Caco-2 (cell line): Measurements from ENCODE around the gene C11orf54. TPM values are rescaled to one million over a fixed set of nuclear protein-coding genes. Genes with fewer than 3 reads are reported as not detected.

Experiments used
- BruUV-seq: library from RNA; stranded (reverse); fragments of 400-500 nt; replicated peaks from 2 replicates; lab custom pipeline; 2021; lab: Mats Ljungman, UMichigan
- CTCF ChIA-PET: fragments of 300-600 bp; sonication (Branson Sonifier 250); formaldehyde crosslinking; loops from one replicate; lab custom pipeline; 2022; ENCODE audit warnings: antibody characterized with exemption; lab: Charles Lee
- POLR2A ChIA-PET: fragments of 300-600 bp; sonication (Branson Sonifier 250); formaldehyde crosslinking; loops from one replicate; lab custom pipeline; 2022; ENCODE audit warnings: antibody characterized with exemption; lab: Charles Lee
- DNase-seq, 2 experiments: peaks; one replicate each; pipeline versions ENCODE4 v3.0.0 to v3.0.0-alpha.2; 2020 to 2022
- H3K27me3 ChIP-seq: replicated peaks from 2 replicates; pipeline ENCODE4 v1.6.0; 2011; ENCODE audit warnings: low read length; ENCODE audit not compliant: control insufficient read depth, insufficient read depth
- H3K36me3 ChIP-seq: 2 replicates; pipeline ENCODE4 v1.5.1; 2011; ENCODE audit warnings: low read length; ENCODE audit not compliant: control insufficient read depth, insufficient read depth
- H3K4me1 ChIP-seq: fragments of 250-450 bp; sonication (Bioruptor Pico); 2 replicates; pipeline ENCODE4 v1.5.1; 2020; ENCODE audit warnings: mild to moderate bottlenecking
- H3K4me3 ChIP-seq: 2 replicates; pipeline ENCODE4 v1.5.1; 2011; ENCODE audit warnings: low read depth, mild to moderate bottlenecking, control low read depth, low read length
- H3K9me3 ChIP-seq: fragments of 250-450 bp; sonication (Bioruptor Pico); 2 replicates; pipeline ENCODE4 v1.5.1; 2020; ENCODE audit warnings: mild to moderate bottlenecking, moderate library complexity
- H3K27ac Mint-ChIP-seq: one replicate; pipeline ENCODE4 v1.8.0; 2022; ENCODE audit warnings: mixed read lengths; ENCODE audit not compliant: unreplicated experiment
- H3K27me3 Mint-ChIP-seq: one replicate; pipeline ENCODE4 v1.8.0; 2022; ENCODE audit warnings: mixed read lengths; ENCODE audit not compliant: insufficient read depth, unreplicated experiment
- H3K36me3 Mint-ChIP-seq: one replicate; pipeline ENCODE4 v1.8.0; 2022; ENCODE audit warnings: mild to moderate bottlenecking, mixed read lengths; ENCODE audit not compliant: insufficient read depth, unreplicated experiment
- H3K4me1 Mint-ChIP-seq: one replicate; pipeline ENCODE4 v1.8.0; 2022; ENCODE audit warnings: low read depth, mixed read lengths; ENCODE audit not compliant: unreplicated experiment
- H3K4me3 Mint-ChIP-seq: one replicate; pipeline ENCODE4 v1.8.0; 2022; ENCODE audit warnings: mild to moderate bottlenecking, moderate library complexity, mixed read lengths; ENCODE audit not compliant: unreplicated experiment
- H3K9me3 Mint-ChIP-seq: one replicate; pipeline ENCODE4 v1.8.0; 2022; ENCODE audit warnings: mixed read lengths; ENCODE audit not compliant: unreplicated experiment
- intact Hi-C: fragments of 100-400 bp; cut with micrococcal nuclease; formaldehyde crosslinking; loops from one replicate; pipeline ENCODE4 v1.10.0; 2022; ENCODE audit not compliant: unreplicated experiment
- total RNA-seq: library from RNA; stranded (reverse); gene quantifications from 2 replicates; pipeline ENCODE4 v1.2.3, GENCODE V29; 2022
- TF ChIP-seq, protein P1 (sequence below), 2 experiments: fragments of 200-600 bp in 1 of 2; IDR thresholded peaks; 1 replicate in 1 of 2; 2 replicates in 1 of 2; pipeline versions ENCODE4 v1.5.1 to v1.8.0; 2011 to 2022; ENCODE audit warnings: antibody characterized with exemption in 1 of 2, control low read depth in 1 of 2, inconsistent platforms in 1 of 2, low read depth in 1 of 2, low read length in 1 of 2, mild to moderate bottlenecking in 1 of 2, moderate library complexity in 1 of 2; ENCODE audit not compliant: insufficient read depth in 1 of 2, severe bottlenecking in 1 of 2, unreplicated experiment in 1 of 2

The C11orf54 gene
- total RNA-seq, 1 experiment from 2014 or later = 20.7 TPM

DNA sequence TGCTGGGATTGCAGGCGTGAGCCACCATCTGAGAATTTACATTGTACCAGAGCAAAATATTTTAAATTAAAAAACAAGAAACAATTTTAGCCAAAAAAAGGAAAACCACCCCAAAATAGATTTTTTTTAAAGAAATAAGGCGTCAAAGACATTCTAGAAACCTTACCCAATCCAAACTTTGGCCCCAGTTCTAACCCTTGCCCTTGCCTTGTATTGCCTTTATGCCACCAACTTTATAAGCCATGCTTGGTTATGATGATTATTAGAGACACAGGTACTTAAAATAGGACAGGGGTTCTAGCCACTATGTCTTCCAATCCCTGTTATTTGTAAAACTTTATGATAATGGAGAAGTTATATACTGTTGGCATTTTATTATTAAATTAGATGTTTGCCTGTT, 11.8 kb downstream of the C11orf54 start:
- ChIA-PET CTCF (no interaction called here), POLR2A (no interaction called here)
- intact Hi-C loops = no loop called here
- TF ChIP-seq, protein P1, sequence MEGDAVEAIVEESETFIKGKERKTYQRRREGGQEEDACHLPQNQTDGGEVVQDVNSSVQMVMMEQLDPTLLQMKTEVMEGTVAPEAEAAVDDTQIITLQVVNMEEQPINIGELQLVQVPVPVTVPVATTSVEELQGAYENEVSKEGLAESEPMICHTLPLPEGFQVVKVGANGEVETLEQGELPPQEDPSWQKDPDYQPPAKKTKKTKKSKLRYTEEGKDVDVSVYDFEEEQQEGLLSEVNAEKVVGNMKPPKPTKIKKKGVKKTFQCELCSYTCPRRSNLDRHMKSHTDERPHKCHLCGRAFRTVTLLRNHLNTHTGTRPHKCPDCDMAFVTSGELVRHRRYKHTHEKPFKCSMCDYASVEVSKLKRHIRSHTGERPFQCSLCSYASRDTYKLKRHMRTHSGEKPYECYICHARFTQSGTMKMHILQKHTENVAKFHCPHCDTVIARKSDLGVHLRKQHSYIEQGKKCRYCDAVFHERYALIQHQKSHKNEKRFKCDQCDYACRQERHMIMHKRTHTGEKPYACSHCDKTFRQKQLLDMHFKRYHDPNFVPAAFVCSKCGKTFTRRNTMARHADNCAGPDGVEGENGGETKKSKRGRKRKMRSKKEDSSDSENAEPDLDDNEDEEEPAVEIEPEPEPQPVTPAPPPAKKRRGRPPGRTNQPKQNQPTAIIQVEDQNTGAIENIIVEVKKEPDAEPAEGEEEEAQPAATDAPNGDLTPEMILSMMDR (IDR thresholded peaks at IDR 0.05; ENCODE audit: insufficient read depth in 1 of 2, low read depth in 1 of 2, low read length in 1 of 2, severe bottlenecking in 1 of 2, unreplicated experiment in 1 of 2) = no peak
- H3K27me3 ChIP-seq = no peaks in the 10 kb centered on the region
- no peak for DNase-seq
- Mint-ChIP-seq H3K27ac (no peak overlapping the region), H3K9me3 (no peaks in the 10 kb centered on the region), H3K4me1 (peaks cover 7% of the 10 kb centered on the region), H3K27me3 (no peaks in the 10 kb centered on the region), H3K36me3 (peaks cover 6% of the 10 kb centered on the region), H3K4me3 (no peak overlapping the region)
- no peaks in the 10 kb centered on the region for H3K4me1 ChIP-seq
- BruUV-seq = no TSS peak
- no peaks in the 10 kb centered on the region for H3K9me3 ChIP-seq
- peaks cover 7% of the 10 kb centered on the region for H3K36me3 ChIP-seq
- H3K4me3 ChIP-seq = no peak overlapping the region

DNA sequence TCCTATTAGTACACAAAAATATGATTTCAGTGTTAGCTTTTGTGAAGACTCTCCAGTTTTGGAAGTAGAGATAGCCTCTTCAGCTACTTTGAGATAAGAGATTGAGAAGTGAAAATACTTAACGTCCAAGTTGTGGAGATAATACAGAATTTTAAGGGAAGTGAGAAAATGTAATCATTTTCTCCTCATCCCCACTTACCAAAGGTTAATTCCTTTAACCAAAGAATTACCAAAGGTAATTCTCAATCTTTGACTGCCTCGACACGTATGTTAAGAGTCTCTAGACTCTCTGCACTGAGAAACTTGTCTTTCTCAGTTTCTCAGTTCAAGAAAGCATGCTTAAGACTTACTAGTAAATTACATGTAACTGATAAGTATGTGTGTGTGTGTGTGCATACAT, 15.3 kb downstream of the C11orf54 start:
- Histone ChIP-seq H3K9me3 (no peaks in the 10 kb centered on the region), H3K36me3 (peaks cover 12% of the 10 kb centered on the region), H3K27me3 (no peaks in the 10 kb centered on the region), H3K4me1 (no peaks in the 10 kb centered on the region), H3K4me3 (no peak overlapping the region)
- H3K4me1 Mint-ChIP-seq = no peaks in the 10 kb centered on the region
- POLR2A ChIA-PET = no interaction called here
- H3K27me3 Mint-ChIP-seq = no peaks in the 10 kb centered on the region
- intact Hi-C loops = no loop called here
- H3K27ac Mint-ChIP-seq = no peak overlapping the region
- DNase-seq = no peak
- CTCF ChIA-PET = no interaction called here
- no peak overlapping the region for H3K4me3 Mint-ChIP-seq
- H3K9me3 Mint-ChIP-seq = no peaks in the 10 kb centered on the region
- H3K36me3 Mint-ChIP-seq = peaks cover 15% of the 10 kb centered on the region
- TF ChIP-seq, protein P1 (IDR thresholded peaks at IDR 0.05; ENCODE audit: insufficient read depth in 1 of 2, low read depth in 1 of 2, low read length in 1 of 2, severe bottlenecking in 1 of 2, unreplicated experiment in 1 of 2) = no peak
- BruUV-seq = no TSS peak

DNA sequence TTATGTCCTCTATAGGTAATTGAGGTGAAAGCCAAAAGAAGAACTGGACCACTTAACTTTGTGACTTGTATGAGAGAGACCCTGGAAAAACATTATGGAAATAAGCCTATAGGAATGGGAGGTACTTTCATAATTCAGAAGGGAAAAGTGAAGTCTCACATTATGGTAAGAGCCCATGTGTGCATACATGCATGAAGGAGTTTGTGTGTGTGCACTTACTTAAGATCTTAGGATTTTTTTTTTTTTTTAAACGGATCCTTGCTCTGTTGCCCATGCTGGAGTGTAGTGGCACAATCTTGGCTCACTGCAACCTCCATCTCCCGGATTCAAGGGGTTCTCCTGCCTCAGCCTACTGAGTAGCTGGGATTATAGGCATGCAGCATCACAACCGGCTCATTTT, 15.8 kb downstream of the C11orf54 start:
- no peak overlapping the region for H3K27ac Mint-ChIP-seq
- no peaks in the 10 kb centered on the region for H3K27me3 ChIP-seq
- intact Hi-C loops = no loop called here
- H3K27me3 Mint-ChIP-seq = no peaks in the 10 kb centered on the region
- CTCF ChIA-PET = no interaction called here
- peaks cover 13% of the 10 kb centered on the region for H3K36me3 ChIP-seq
- H3K4me1 Mint-ChIP-seq = no peaks in the 10 kb centered on the region
- BruUV-seq = no TSS peak
- TF ChIP-seq, protein P1 (IDR thresholded peaks at IDR 0.05; ENCODE audit: insufficient read depth in 1 of 2, low read depth in 1 of 2, low read length in 1 of 2, severe bottlenecking in 1 of 2, unreplicated experiment in 1 of 2) = no peak
- no peaks in the 10 kb centered on the region for H3K4me1 ChIP-seq
- no peaks in the 10 kb centered on the region for H3K9me3 Mint-ChIP-seq
- H3K36me3 Mint-ChIP-seq = peaks cover 15% of the 10 kb centered on the region
- H3K4me3 ChIP-seq = no peak overlapping the region
- H3K4me3 Mint-ChIP-seq = no peak overlapping the region
- POLR2A ChIA-PET = no interaction called here
- no peak for DNase-seq
- H3K9me3 ChIP-seq = no peaks in the 10 kb centered on the region
